RWPE2 (cell line): ENCODE measurements around the gene PLEKHG7.

Experiments
- ATAC-seq: fragments of 200-7000 bp; cut with Tn5 transposase; 3 replicates; pipeline ENCODE4 v1.9.1; 2021; ENCODE audit warnings: low read depth
- DNase-seq: peaks from one replicate; pipeline ENCODE4 v3.0.0-alpha.2; 2020; ENCODE audit warnings: low spot score
- H3K27ac ChIP-seq: fragments of 450-650 bp; 2 replicates; pipeline ENCODE4 v1.5.1; 2017; ENCODE audit warnings: mild to moderate bottlenecking; ENCODE audit not compliant: poor library complexity, severe bottlenecking
- H3K27me3 ChIP-seq: fragments of 250-450 bp; sonication (Bioruptor Pico); 2 replicates; pipeline ENCODE4 v1.5.1; 2021; ENCODE audit warnings: mild to moderate bottlenecking, moderate library complexity; ENCODE audit not compliant: insufficient read depth, poor library complexity, severe bottlenecking
- H3K36me3 ChIP-seq: fragments of 250-450 bp; sonication (Bioruptor Pico); 2 replicates; pipeline ENCODE4 v1.5.1; 2020; ENCODE audit warnings: low read depth, mild to moderate bottlenecking, moderate library complexity
- H3K4me1 ChIP-seq: fragments of 250-450 bp; sonication (Bioruptor Pico); 2 replicates; pipeline ENCODE4 v1.5.1; 2021; ENCODE audit warnings: mild to moderate bottlenecking, moderate library complexity; ENCODE audit not compliant: insufficient read depth, poor library complexity, severe bottlenecking
- H3K4me3 ChIP-seq: fragments of 250-450 bp; sonication (Bioruptor Pico); 2 replicates; pipeline ENCODE4 v1.5.1; 2021; ENCODE audit warnings: mild to moderate bottlenecking, moderate library complexity; ENCODE audit not compliant: severe bottlenecking
- H3K9me3 ChIP-seq: fragments of 250-450 bp; sonication (Bioruptor Pico); 2 replicates; pipeline ENCODE4 v1.5.1; 2021; ENCODE audit warnings: mild to moderate bottlenecking, moderate library complexity; ENCODE audit not compliant: severe bottlenecking
- TF ChIP-seq, protein P1 (sequence below): fragments of 450-650 bp; IDR thresholded peaks from one replicate; pipeline ENCODE4 v1.5.1; 2017; ENCODE audit warnings: mild to moderate bottlenecking, moderate library complexity; ENCODE audit not compliant: poor library complexity, severe bottlenecking

The PLEKHG7 gene

GRCh38 chr12:92794814-92795213 is 92.0 kb downstream of the PLEKHG7 start:
- Histone ChIP-seq H3K27me3 (no peaks in the 10 kb centered on the region), H3K27ac (no peak overlapping the region), H3K4me3 (no peak overlapping the region), H3K36me3 (peaks cover 22% of the 10 kb centered on the region), H3K4me1 (no peaks in the 10 kb centered on the region), H3K9me3 (no peaks in the 10 kb centered on the region)
- TF ChIP-seq, protein P1, sequence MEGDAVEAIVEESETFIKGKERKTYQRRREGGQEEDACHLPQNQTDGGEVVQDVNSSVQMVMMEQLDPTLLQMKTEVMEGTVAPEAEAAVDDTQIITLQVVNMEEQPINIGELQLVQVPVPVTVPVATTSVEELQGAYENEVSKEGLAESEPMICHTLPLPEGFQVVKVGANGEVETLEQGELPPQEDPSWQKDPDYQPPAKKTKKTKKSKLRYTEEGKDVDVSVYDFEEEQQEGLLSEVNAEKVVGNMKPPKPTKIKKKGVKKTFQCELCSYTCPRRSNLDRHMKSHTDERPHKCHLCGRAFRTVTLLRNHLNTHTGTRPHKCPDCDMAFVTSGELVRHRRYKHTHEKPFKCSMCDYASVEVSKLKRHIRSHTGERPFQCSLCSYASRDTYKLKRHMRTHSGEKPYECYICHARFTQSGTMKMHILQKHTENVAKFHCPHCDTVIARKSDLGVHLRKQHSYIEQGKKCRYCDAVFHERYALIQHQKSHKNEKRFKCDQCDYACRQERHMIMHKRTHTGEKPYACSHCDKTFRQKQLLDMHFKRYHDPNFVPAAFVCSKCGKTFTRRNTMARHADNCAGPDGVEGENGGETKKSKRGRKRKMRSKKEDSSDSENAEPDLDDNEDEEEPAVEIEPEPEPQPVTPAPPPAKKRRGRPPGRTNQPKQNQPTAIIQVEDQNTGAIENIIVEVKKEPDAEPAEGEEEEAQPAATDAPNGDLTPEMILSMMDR: no peak
- DNase-seq (no peak), ATAC-seq (no peak)

DNA sequence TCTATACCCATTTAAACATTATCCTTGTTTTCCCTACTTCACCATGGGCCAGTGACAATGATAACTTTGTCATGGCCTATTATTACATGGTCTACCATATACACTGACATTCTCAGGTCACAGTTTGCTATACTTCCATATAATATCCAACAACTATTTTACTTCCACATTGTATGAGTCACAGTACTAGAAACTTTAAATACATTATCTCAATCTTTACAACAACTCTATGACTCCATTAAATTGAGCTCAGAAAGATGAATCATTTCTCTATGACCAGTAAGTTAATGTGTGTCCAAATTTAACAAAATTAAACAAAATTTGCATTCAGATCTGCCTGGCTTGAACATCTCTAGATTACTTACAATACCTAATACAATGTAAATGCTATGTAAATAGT is 93.9 kb downstream of the PLEKHG7 start:
- H3K9me3 ChIP-seq: no peaks in the 10 kb centered on the region
- H3K27me3 ChIP-seq: no peaks in the 10 kb centered on the region
- peaks cover 35% of the 10 kb centered on the region for H3K36me3 ChIP-seq
- no peak overlapping the region for H3K4me3 ChIP-seq
- TF ChIP-seq, protein P1: no peak
- H3K4me1 ChIP-seq: no peaks in the 10 kb centered on the region
- H3K27ac ChIP-seq: no peak overlapping the region
- ATAC-seq (no peak), DNase-seq (no peak)

GRCh38 chr12:92802906-92803305 is 100.1 kb downstream of the PLEKHG7 start:
- Histone ChIP-seq H3K27me3 (no peaks in the 10 kb centered on the region), H3K4me3 (no peak overlapping the region), H3K27ac (no peak overlapping the region), H3K9me3 (no peaks in the 10 kb centered on the region), H3K4me1 (no peaks in the 10 kb centered on the region), H3K36me3 (peaks cover 50% of the 10 kb centered on the region)
- TF ChIP-seq, protein P1: no peak
- DNase-seq (no peak), ATAC-seq (no peak)

DNA sequence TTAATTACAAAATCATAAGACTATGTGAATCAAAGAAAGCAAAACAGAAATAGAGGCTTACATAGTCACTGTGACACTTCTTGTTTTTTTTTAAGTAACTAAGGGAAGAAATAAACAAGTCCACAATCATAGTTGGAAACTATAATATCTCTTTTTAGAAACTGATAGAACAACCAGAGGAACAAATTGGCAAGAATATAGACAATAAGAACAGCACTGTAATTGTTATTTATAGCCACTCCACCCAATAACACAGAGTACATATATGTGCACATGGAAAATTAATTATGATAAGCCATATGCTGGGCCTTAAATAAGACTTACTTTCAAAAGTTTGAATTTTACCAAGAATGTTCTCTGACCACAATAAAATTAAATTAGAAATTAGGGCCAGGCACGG is 101.1 kb downstream of the PLEKHG7 start:
- H3K27me3 ChIP-seq: no peaks in the 10 kb centered on the region
- no peaks in the 10 kb centered on the region for H3K9me3 ChIP-seq
- ATAC-seq: no peak
- TF ChIP-seq, protein P1: no peak
- H3K36me3 ChIP-seq: peaks cover 49% of the 10 kb centered on the region
- no peak overlapping the region for H3K27ac ChIP-seq
- H3K4me1 ChIP-seq: no peaks in the 10 kb centered on the region
- H3K4me3 ChIP-seq: no peak overlapping the region
- no peak for DNase-seq

DNA sequence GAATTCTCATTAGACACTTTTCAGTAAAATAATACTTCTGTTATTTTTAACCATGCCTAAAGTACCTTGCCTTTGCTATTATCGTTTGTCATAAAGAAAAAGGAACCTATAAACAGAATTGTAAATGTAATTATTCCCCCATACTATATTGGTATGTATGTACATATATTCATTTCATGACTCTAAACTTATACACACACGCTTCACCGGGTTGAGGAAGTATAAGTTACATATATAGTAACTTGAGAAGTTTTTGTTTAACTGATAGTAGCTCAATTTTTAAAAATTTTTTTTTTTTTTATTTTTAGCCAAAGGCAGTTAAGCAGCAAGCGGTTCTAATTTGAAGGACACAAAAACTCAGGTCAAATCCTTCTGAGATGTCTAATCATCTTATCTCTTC is 107.6 kb downstream of the PLEKHG7 start:
- H3K4me3 ChIP-seq: no peak overlapping the region
- TF ChIP-seq, protein P1: no peak
- DNase-seq: no peak
- no peaks in the 10 kb centered on the region for H3K9me3 ChIP-seq
- no peaks in the 10 kb centered on the region for H3K27me3 ChIP-seq
- no peaks in the 10 kb centered on the region for H3K4me1 ChIP-seq
- no peak overlapping the region for H3K27ac ChIP-seq
- H3K36me3 ChIP-seq: peaks cover 40% of the 10 kb centered on the region
- no peak for ATAC-seq
